Measurements from ENCODE around the gene COL5A1. TPM values are rescaled to one million over a fixed set of nuclear protein-coding genes. Genes with fewer than 3 reads are reported as not detected.

The COL5A1 gene
- total RNA-seq, 1 experiment from 2014 or later: not detected

GRCh38 chr9:134778841-134779411 is 137.3 kb downstream of the COL5A1 start:
- ChIA-PET POLR2A (interaction anchor here (0.7 to 1.3 kb wide), 6 partner anchors 8 to 691 kb away, joined by 3 to 4 read pairs (median 3); no protein-coding TSS in a partner anchor), CTCF (interaction anchor here (0.5 to 1.8 kb wide), 18 partner anchors 8 to 915 kb away, joined by 3 to 5 read pairs (median 3); no protein-coding TSS in a partner anchor)
- BruUV-seq (replicated peaks): no TSS peak
- DNase-seq (ENCODE audit: unreplicated experiment): peak; percentile 69
- H3K4me1 Mint-ChIP-seq (ENCODE audit: insufficient read depth, unreplicated experiment): peaks cover 23% of the 10 kb centered on the region
- H3K9me3 Mint-ChIP-seq (ENCODE audit: unreplicated experiment): no peaks in the 10 kb centered on the region
- TF ChIP-seq CTCF (IDR thresholded peaks at IDR 0.05; ENCODE audit: unreplicated experiment): peak; percentile 65
- peak overlapping the region; percentile 57 for H3K27ac Mint-ChIP-seq (ENCODE audit: low read depth, unreplicated experiment)
- peaks cover 45% of the 10 kb centered on the region for H3K27me3 Mint-ChIP-seq (ENCODE audit: insufficient read depth, unreplicated experiment)
- peak overlapping the region; percentile 12 for H3K4me3 Mint-ChIP-seq (ENCODE audit: unreplicated experiment)
- intact Hi-C loops (cut with micrococcal nuclease): loop anchor here (1.0 to 10.0 kb wide), 3 partner anchors 80 to 633 kb away; no protein-coding TSS in a partner anchor
- H3K36me3 Mint-ChIP-seq (ENCODE audit: insufficient read depth, unreplicated experiment): peaks cover 6% of the 10 kb centered on the region

DNA sequence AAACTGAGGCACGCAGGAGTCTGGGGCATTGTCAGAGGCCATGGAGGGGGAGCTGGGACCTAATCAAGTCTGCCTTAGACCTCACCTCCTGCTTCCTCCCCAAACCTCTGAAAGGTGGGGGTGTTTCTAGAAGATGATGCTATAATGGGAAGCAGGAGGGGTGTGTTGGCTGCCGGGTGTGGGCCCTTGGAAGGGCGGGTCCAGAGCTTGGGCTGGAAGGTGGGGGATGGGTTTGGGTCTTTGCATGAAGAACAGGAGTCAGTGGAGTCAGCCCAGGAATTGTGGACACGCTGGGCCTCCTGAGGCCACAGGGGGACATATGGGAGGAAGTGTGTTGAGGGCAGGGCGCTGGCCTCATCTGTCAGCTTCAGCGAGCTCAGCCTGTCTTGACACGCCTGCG is 138.0 kb downstream of the COL5A1 start:
- peak overlapping the region; percentile 57 for H3K27ac Mint-ChIP-seq (ENCODE audit: low read depth, unreplicated experiment)
- intact Hi-C loops (cut with micrococcal nuclease): loop anchor here (1.0 to 10.0 kb wide), 3 partner anchors 79 to 633 kb away; no protein-coding TSS in a partner anchor
- peaks cover 23% of the 10 kb centered on the region for H3K4me1 Mint-ChIP-seq (ENCODE audit: insufficient read depth, unreplicated experiment)

DNA sequence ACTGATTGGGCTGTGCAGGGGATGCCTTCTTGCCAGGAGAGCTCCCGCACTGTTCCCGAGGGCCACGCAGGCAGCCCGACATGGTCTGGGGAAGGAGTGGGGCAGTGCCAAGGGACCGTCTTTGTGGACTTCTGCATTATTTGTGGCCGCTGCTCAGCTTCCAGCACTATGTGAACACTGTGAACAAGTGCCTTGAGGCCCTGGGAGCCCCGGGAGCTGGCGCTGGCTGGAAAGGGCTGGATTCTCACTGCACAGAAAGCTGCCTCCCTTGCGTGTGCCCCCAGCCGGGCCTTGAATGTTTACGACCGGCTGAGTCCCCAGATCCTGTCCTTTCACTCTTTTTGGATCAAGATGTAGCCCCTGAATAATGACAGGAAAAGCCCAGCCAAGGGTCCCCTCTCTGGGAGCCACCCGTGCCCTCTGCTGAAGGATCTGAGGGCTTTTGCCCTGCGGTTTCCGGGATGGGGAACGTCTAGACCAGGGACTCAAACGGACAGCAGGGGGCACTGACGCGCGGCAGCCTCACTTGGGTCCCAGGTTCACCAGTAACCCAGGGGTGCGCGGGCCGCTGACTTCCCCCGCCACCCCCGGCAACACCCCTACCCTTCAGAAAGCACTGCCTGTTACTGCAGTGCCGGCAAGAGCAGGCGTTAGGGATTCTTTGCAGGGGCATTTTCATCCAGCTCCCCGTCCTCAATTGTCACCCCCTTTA is 140.1 kb downstream of the COL5A1 start:
- H3K9me3 Mint-ChIP-seq (ENCODE audit: unreplicated experiment): no peaks in the 10 kb centered on the region
- DNase-seq (ENCODE audit: unreplicated experiment): no peak
- H3K27ac Mint-ChIP-seq (ENCODE audit: low read depth, unreplicated experiment): no peak overlapping the region
- intact Hi-C loops (cut with micrococcal nuclease): no loop called here
- peak; percentile 31 for TF ChIP-seq CTCF (IDR thresholded peaks at IDR 0.05; ENCODE audit: unreplicated experiment)
- CTCF ChIA-PET: interaction anchor here (0.6 kb wide), 1 partner anchor 508 kb away, joined by 3 read pairs; no protein-coding TSS in a partner anchor
- peaks cover 18% of the 10 kb centered on the region for H3K4me1 Mint-ChIP-seq (ENCODE audit: insufficient read depth, unreplicated experiment)
- BruUV-seq (replicated peaks): no TSS peak
- H3K27me3 Mint-ChIP-seq (ENCODE audit: insufficient read depth, unreplicated experiment): peaks cover 49% of the 10 kb centered on the region
- POLR2A ChIA-PET: interaction anchor here (0.7 kb wide), 1 partner anchor 18 kb away, joined by 3 read pairs; no protein-coding TSS in a partner anchor
- H3K36me3 Mint-ChIP-seq (ENCODE audit: insufficient read depth, unreplicated experiment): peaks cover 6% of the 10 kb centered on the region
- H3K4me3 Mint-ChIP-seq (ENCODE audit: unreplicated experiment): no peak overlapping the region

More for the DNA sequence above, 138.0 kb downstream of the COL5A1 start:
- H3K36me3 Mint-ChIP-seq (ENCODE audit: insufficient read depth, unreplicated experiment): peaks cover 6% of the 10 kb centered on the region
- no TSS peak for BruUV-seq (replicated peaks)
- no peaks in the 10 kb centered on the region for H3K9me3 Mint-ChIP-seq (ENCODE audit: unreplicated experiment)
- no peak for TF ChIP-seq CTCF (IDR thresholded peaks at IDR 0.05; ENCODE audit: unreplicated experiment)
- ChIA-PET POLR2A (interaction anchor here (0.7 kb wide), 1 partner anchor 27 kb away, joined by 3 read pairs; no protein-coding TSS in a partner anchor), CTCF (interaction anchor here (0.6 to 1.3 kb wide), 8 partner anchors 8 to 687 kb away, joined by 3 to 5 read pairs (median 4); no protein-coding TSS in a partner anchor)
- peak overlapping the region; percentile 12 for H3K4me3 Mint-ChIP-seq (ENCODE audit: unreplicated experiment)
- peaks cover 45% of the 10 kb centered on the region for H3K27me3 Mint-ChIP-seq (ENCODE audit: insufficient read depth, unreplicated experiment)
- DNase-seq (ENCODE audit: unreplicated experiment): no peak

Data from MCF 10A (cell line).